Body of pancreas (tissue), 4 donors: ENCODE results near the gene FXYD3. TPM values are rescaled to one million over a fixed set of nuclear protein-coding genes. Genes with fewer than 3 reads are reported as not detected.

Source experiments
- ATAC-seq: fragments of 150-250 bp; one replicate; pipeline ENCODE4 v1.9.1; 2016
- DNase-seq, 4 donors: peaks; one replicate each; pipeline ENCODE4 v3.0.0-alpha.2; 2019
- H3K27ac ChIP-seq, 4 donors: fragments of 200-600 bp; sonication (generic); 1 replicate in 3 of 4; 2 replicates in 1 of 4; pipeline versions ENCODE4 v1.5.1 to v1.6.1; 2016 to 2019; ENCODE audit warnings: mild to moderate bottlenecking in 1 of 4, mixed read lengths in 1 of 4, moderate library complexity in 1 of 4
- H3K27me3 ChIP-seq, 2 donors: fragments of 200-600 bp; sonication (generic); one replicate each; pipeline ENCODE4 v1.6.0; 2016; ENCODE audit warnings: mild to moderate bottlenecking in 1 of 2
- H3K36me3 ChIP-seq, 2 donors: fragments of 200-600 bp; sonication (generic); replicated peaks in 1 of 2; 2 replicates each; pipeline ENCODE4 v1.5.1; 2016; ENCODE audit warnings: low read depth in 2 of 2; ENCODE audit not compliant: insufficient read depth in 1 of 2
- H3K4me1 ChIP-seq: fragments of 200-600 bp; sonication (generic); one replicate; pipeline ENCODE4 v1.6.0; 2016
- H3K4me3 ChIP-seq, 2 donors: fragments of 200-600 bp; sonication (generic); 1 replicate in 1 of 2; 2 replicates in 1 of 2; pipeline ENCODE4 v1.5.1; 2016 to 2019
- H3K9me3 ChIP-seq, 3 donors: fragments of 200-600 bp; sonication (generic); 1 replicate in 2 of 3; 2 replicates in 1 of 3; pipeline ENCODE4 v1.5.1; 2016
- CTCF ChIP-seq, 7 experiments: fragments of 450-650 bp in 4 of 7; fragments of 200-600 bp in 3 of 7; sonication (generic) in 3 of 7; IDR thresholded peaks; one replicate each; pipeline ENCODE4 v1.5.1; 2016 to 2019; ENCODE audit warnings: antibody characterized with exemption in 7 of 7
- POLR2A ChIP-seq, 3 donors: fragments of 450-650 bp; IDR thresholded peaks; one replicate each; pipeline ENCODE4 v1.6.1; 2016; ENCODE audit warnings: antibody characterized with exemption in 3 of 3, mild to moderate bottlenecking in 2 of 3
- WGBS, 2 donors: methylation state at CpG; one replicate each; pipeline ENCODE4 v1.1.5; 2017; 5-methylcytosine and 5-hydroxymethylcytosine counted together
- intact Hi-C: fragments of 100-400 bp; cut with DNase I; formaldehyde crosslinking; loops from one replicate; pipeline ENCODE4 v1.15.1; 2023
- total RNA-seq, 2 donors: library from RNA; depleted of rRNA; stranded (reverse); fragments of >200 nt; gene quantifications; one replicate each; pipeline ENCODE4 v1.1.0, GENCODE V29; 2016

Gene FXYD3
- total RNA-seq, 2 donors from 2014 or later = 13.5 to 51.6 TPM

GRCh38 chr19:35079826-35080225 lies 35.8 kb upstream of the FXYD3 start:
- TF ChIP-seq POLR2A (IDR thresholded peaks at IDR 0.05) (no peak), CTCF (IDR thresholded peaks at IDR 0.05) (no peak)
- no peaks in the 10 kb centered on the region for H3K36me3 ChIP-seq
- intact Hi-C loops = no loop called here
- H3K27me3 ChIP-seq = no peaks in the 10 kb centered on the region
- no peak for ATAC-seq
- whole genome bisulfite sequencing, 2 donors = 77 to 89% methylated on average over 4 to 14 of the region's 14 CpGs
- H3K4me1 ChIP-seq = no peaks in the 10 kb centered on the region
- no peaks in the 10 kb centered on the region for H3K9me3 ChIP-seq
- H3K4me3 ChIP-seq = no peak overlapping the region
- no peak for DNase-seq
- H3K27ac ChIP-seq = no peak overlapping the region

GRCh38 chr19:35080613-35081170 lies 34.9 kb upstream of the FXYD3 start:
- DNase-seq = no peak
- no peak for TF ChIP-seq POLR2A (IDR thresholded peaks at IDR 0.05)
- no peak for TF ChIP-seq CTCF (IDR thresholded peaks at IDR 0.05)
- Histone ChIP-seq H3K27ac (no peak overlapping the region), H3K9me3 (no peaks in the 10 kb centered on the region), H3K4me3 (no peak overlapping the region), H3K36me3 (no peaks in the 10 kb centered on the region), H3K27me3 (no peaks in the 10 kb centered on the region), H3K4me1 (no peaks in the 10 kb centered on the region)
- intact Hi-C loops = no loop called here
- ATAC-seq = no peak
- WGBS, 2 donors = 87% methylated on average over 15 of the region's 16 CpGs; no CpG with 5 or more reads in 1 of the 2 donors

- H3K4me3 ChIP-seq = no peak overlapping the region
- WGBS, 2 donors = 77 to 89% methylated on average over 5 to 6 of the region's 6 CpGs
- no peaks in the 10 kb centered on the region for H3K36me3 ChIP-seq
- H3K27ac ChIP-seq = no peak overlapping the region
- TF ChIP-seq CTCF (IDR thresholded peaks at IDR 0.05) (no peak), POLR2A (IDR thresholded peaks at IDR 0.05) (no peak)
- DNase-seq (no peak), ATAC-seq (no peak)
- no peaks in the 10 kb centered on the region for H3K9me3 ChIP-seq
- H3K27me3 ChIP-seq = no peaks in the 10 kb centered on the region
- intact Hi-C loops = no loop called here
- H3K4me1 ChIP-seq = no peaks in the 10 kb centered on the region
Observed at GRCh38 chr19:35081201-35081600, 34.4 kb upstream of the FXYD3 start.

- Histone ChIP-seq H3K9me3 (no peaks in the 10 kb centered on the region), H3K4me1 (no peaks in the 10 kb centered on the region), H3K27ac (no peak overlapping the region), H3K4me3 (no peak overlapping the region), H3K27me3 (no peaks in the 10 kb centered on the region), H3K36me3 (no peaks in the 10 kb centered on the region)
- DNase-seq (no peak), ATAC-seq (no peak)
- intact Hi-C loops = no loop called here
- WGBS, 2 donors = 79 to 90% methylated on average over 10 to 15 of the region's 15 CpGs
- TF ChIP-seq POLR2A (IDR thresholded peaks at IDR 0.05) (no peak), CTCF (IDR thresholded peaks at IDR 0.05) (no peak)
Observed at GRCh38 chr19:35083691-35084508, 31.7 kb upstream of the FXYD3 start.

GRCh38 chr19:35084509-35084762 lies 31.2 kb upstream of the FXYD3 start:
- Histone ChIP-seq H3K36me3 (no peaks in the 10 kb centered on the region), H3K9me3 (no peaks in the 10 kb centered on the region), H3K27ac (no peak overlapping the region), H3K4me3 (no peak overlapping the region), H3K4me1 (peaks cover under 1% of the 10 kb centered on the region), H3K27me3 (no peaks in the 10 kb centered on the region)
- WGBS, 2 donors = 86 to 90% methylated on average over 3 of the region's 3 CpGs
- DNase-seq (no peak), ATAC-seq (no peak)
- TF ChIP-seq POLR2A (IDR thresholded peaks at IDR 0.05) (no peak), CTCF (IDR thresholded peaks at IDR 0.05) (no peak)
- intact Hi-C loops = no loop called here
